K562 (cell line): ENCODE data around the gene YBX2. TPM values are rescaled to one million over a fixed set of nuclear protein-coding genes. Genes with fewer than 3 reads are reported as not detected.

Experiments used
- BRD4 ChIP-seq: fragments of 200-600 bp; sonication (generic); IDR thresholded peaks from 2 replicates; pipeline ENCODE4 v1.6.1; 2017; ENCODE audit warnings: inconsistent platforms
- CBFB ChIP-seq: sonication (generic); formaldehyde crosslinking; IDR thresholded peaks from 2 replicates; pipeline ENCODE4 v1.4.0; 2020; ENCODE audit warnings: mild to moderate bottlenecking, missing genetic modification reagents
- CEBPZ ChIP-seq: fragments of 150-350 bp; IDR thresholded peaks from 2 replicates; pipeline ENCODE4 v1.6.1; 2014; ENCODE audit warnings: low read depth, mild to moderate bottlenecking, low read length, borderline replicate concordance
- HMGN3 ChIP-seq: IDR thresholded peaks from 2 replicates; pipeline ENCODE4 v1.6.1; 2011; ENCODE audit warnings: borderline replicate concordance, low read depth, mild to moderate bottlenecking, mixed read lengths, low read length; ENCODE audit not compliant: insufficient read length; ENCODE audit errors: extremely low read depth
- HMGXB4 ChIP-seq: sonication (generic); formaldehyde crosslinking; IDR thresholded peaks from 2 replicates; pipeline ENCODE4 v1.8.1; 2023; ENCODE audit warnings: mild to moderate bottlenecking, missing genetic modification reagents
- HNRNPLL ChIP-seq: fragments of 200-400 bp; formaldehyde crosslinking; IDR thresholded peaks from 2 replicates; pipeline ENCODE4 v1.6.1; 2017; ENCODE audit warnings: low read length, low read depth, mild to moderate bottlenecking; ENCODE audit not compliant: poor library complexity, severe bottlenecking
- KHSRP ChIP-seq: fragments of 450-650 bp; IDR thresholded peaks from 2 replicates; pipeline ENCODE4 v1.6.1; 2017
- MNT ChIP-seq, 2 experiments: fragments of 450-650 bp; conservative IDR thresholded peaks; 2 replicates each; pipeline ENCODE4 v1.6.1; 2017; ENCODE audit warnings: mild to moderate bottlenecking in 2 of 2, moderate library complexity in 2 of 2
- RBM25 ChIP-seq: fragments of 200-400 bp; formaldehyde crosslinking; IDR thresholded peaks from 2 replicates; pipeline ENCODE4 v1.6.1; 2018; ENCODE audit warnings: low read length, low read depth, moderate library complexity; ENCODE audit not compliant: severe bottlenecking
- RCOR1 ChIP-seq, 2 experiments: IDR thresholded peaks; 2 replicates each; pipeline ENCODE4 v1.6.1; 2012; ENCODE audit warnings: low read depth in 2 of 2, low read length in 2 of 2, borderline replicate concordance in 1 of 2, improper control_type of control experiment in 1 of 2
- SIN3A ChIP-seq, 2 experiments: fragments of 150-350 bp in 1 of 2; IDR thresholded peaks; 2 replicates each; pipeline ENCODE4 v1.6.1; 2011 to 2016; ENCODE audit warnings: borderline replicate concordance in 2 of 2, low read depth in 2 of 2, low read length in 2 of 2, mild to moderate bottlenecking in 2 of 2, moderate library complexity in 2 of 2; ENCODE audit not compliant: control insufficient read depth in 1 of 2
- SMC3 ChIP-seq: conservative IDR thresholded peaks from 2 replicates; pipeline ENCODE4 v1.6.1; 2011; ENCODE audit warnings: low read depth, low read length, improper control_type of control experiment; ENCODE audit not compliant: insufficient read depth
- STAT5B ChIP-seq: fragments of 250-450 bp; sonication (Bioruptor Pico); IDR thresholded peaks from 2 replicates; pipeline ENCODE4 v1.8.0; 2021; ENCODE audit warnings: mild to moderate bottlenecking, inconsistent platforms
- TARDBP ChIP-seq: fragments of 450-650 bp; IDR thresholded peaks from 2 replicates; pipeline ENCODE4 v1.6.1; 2016
- ZNF121 ChIP-seq: sonication (generic); formaldehyde crosslinking; conservative IDR thresholded peaks from 2 replicates; pipeline ENCODE4 v1.8.0; 2022; ENCODE audit warnings: missing genetic modification reagents
- ZNF134 ChIP-seq: fragments of 250-450 bp; sonication (Bioruptor Pico); conservative IDR thresholded peaks from 2 replicates; pipeline ENCODE4 v1.4.0; 2020
- ZNF655 ChIP-seq: fragments of 250-450 bp; sonication (Bioruptor Pico); IDR thresholded peaks from 2 replicates; pipeline ENCODE4 v1.5.0; 2021
- ZNF764 ChIP-seq: fragments of 250-450 bp; sonication (Bioruptor Pico); IDR thresholded peaks from 2 replicates; pipeline ENCODE4 v1.4.0; 2020; ENCODE audit warnings: low read depth, mild to moderate bottlenecking, moderate library complexity
- polyA plus RNA-seq, 8 experiments: library from polyadenylated mRNA; depleted of rRNA in 4 of 8; stranded (reverse) in 5 of 8; unstranded in 3 of 8; fragments of >200 nt; fragmentation: Nextera tagmentation in 2 of 8; fragmentation: Illumina TruSeq in 1 of 8; extraction: Ambion mirVana in 2 of 8; extraction: Trizol in 1 of 8; gene quantifications; 2 replicates each; pipeline versions ENCODE4 v1.2.1 to v1.2.3, GENCODE V29; 2011 to 2014; ENCODE audit warnings: inconsistent platforms in 1 of 8, missing spikeins in 1 of 8
- total RNA-seq, 7 experiments: library from RNA; depleted of rRNA in 6 of 7; stranded (reverse); fragments of >200 nt in 6 of 7; fragmentation: Illumina TruSeq in 2 of 7; extraction: Trizol in 2 of 7; gene quantifications; 2 replicates each; pipeline versions ENCODE4 v1.2.1 to v1.2.3, GENCODE V29; 2011 to 2021; ENCODE audit warnings: low replicate concordance in 1 of 7

The YBX2 gene
- total and polyA plus RNA-seq, 9 of the 15 experiments (the other 6 are each of a cell fraction or from before 2014, with no cell fraction given): 0.03 to 0.59 (median 0.27) TPM; not detected in 6

- no peak for TF ChIP-seq HMGXB4 (CRISPR knock-in tag)
- no peak for TF ChIP-seq SIN3A (IDR thresholded peaks at IDR 0.05; ENCODE audit: borderline replicate concordance in 2 of 2, control insufficient read depth in 1 of 2, low read depth in 2 of 2, low read length in 2 of 2)
- no peak for TF ChIP-seq TARDBP
- TF ChIP-seq RBM25: no peak
- TF ChIP-seq HNRNPLL: no peak
- TF ChIP-seq ZNF655 (CRISPR knock-in tag): no peak
- TF ChIP-seq ZNF764 (CRISPR knock-in tag): no peak
- TF ChIP-seq HMGN3: no peak
- TF ChIP-seq ZNF121 (CRISPR knock-in tag): no peak
- no peak for TF ChIP-seq STAT5B (CRISPR knock-in tag)
- TF ChIP-seq CBFB (CRISPR knock-in tag): no peak
- TF ChIP-seq MNT (conservative IDR thresholded peaks at IDR 0.05): 0 out of 4 replicates have a peak, but pooled peaks of 1 of the 2 experiments have one; percentile 19
- TF ChIP-seq SMC3: no peak
- no peak for TF ChIP-seq RCOR1 (IDR thresholded peaks at IDR 0.05; ENCODE audit: borderline replicate concordance in 1 of 2, low read depth in 2 of 2, low read length in 2 of 2)
- no peak for TF ChIP-seq CEBPZ
- no peak for TF ChIP-seq BRD4
- no peak for TF ChIP-seq ZNF134 (CRISPR knock-in tag)
- no peak for TF ChIP-seq KHSRP
Observed at GRCh38 chr17:7262935-7263800, 31.3 kb downstream of the YBX2 start (continued).
